Calu3 (cell line): ENCODE measurements around the gene FER. TPM values are rescaled to one million over a fixed set of nuclear protein-coding genes. Genes with fewer than 3 reads are reported as not detected.

Experiments used
- BruUV-seq: library from RNA; stranded (reverse); fragments of 400-500 nt; replicated peaks from 2 replicates; lab custom pipeline; 2021; lab: Mats Ljungman, UMichigan
- CTCF ChIA-PET: fragments of 300-600 bp; sonication (Branson Sonifier 250); formaldehyde crosslinking; loops from one replicate; lab custom pipeline; 2022; ENCODE audit warnings: antibody characterized with exemption; lab: Charles Lee
- DNase-seq: peaks from one replicate; pipeline ENCODE4 v3.0.0; 2022
- H3K27ac Mint-ChIP-seq: one replicate; pipeline ENCODE4 v1.8.0; 2022; ENCODE audit warnings: mixed read lengths; ENCODE audit not compliant: unreplicated experiment
- H3K27me3 Mint-ChIP-seq: one replicate; pipeline ENCODE4 v1.8.0; 2022; ENCODE audit warnings: mixed read lengths; ENCODE audit not compliant: unreplicated experiment
- H3K36me3 Mint-ChIP-seq: one replicate; pipeline ENCODE4 v1.8.0; 2022; ENCODE audit warnings: mild to moderate bottlenecking, moderate library complexity, mixed read lengths; ENCODE audit not compliant: insufficient read depth, unreplicated experiment
- H3K4me1 Mint-ChIP-seq: one replicate; pipeline ENCODE4 v1.8.0; 2022; ENCODE audit warnings: mild to moderate bottlenecking, low read depth, mixed read lengths; ENCODE audit not compliant: unreplicated experiment
- H3K4me3 Mint-ChIP-seq: one replicate; pipeline ENCODE4 v1.8.0; 2022; ENCODE audit warnings: mild to moderate bottlenecking, low read depth, moderate library complexity, mixed read lengths; ENCODE audit not compliant: unreplicated experiment
- H3K9me3 Mint-ChIP-seq: one replicate; pipeline ENCODE4 v1.8.0; 2022; ENCODE audit warnings: low read depth, mixed read lengths; ENCODE audit not compliant: unreplicated experiment
- CTCF ChIP-seq: fragments of 200-600 bp; IDR thresholded peaks from one replicate; pipeline ENCODE4 v1.8.0; 2022; ENCODE audit warnings: antibody characterized with exemption; ENCODE audit not compliant: unreplicated experiment
- intact Hi-C: fragments of 100-400 bp; cut with micrococcal nuclease; formaldehyde crosslinking; loops from one replicate; pipeline ENCODE4 v1.10.0; 2022; ENCODE audit not compliant: unreplicated experiment
- total RNA-seq: library from RNA; stranded (reverse); gene quantifications from 2 replicates; pipeline ENCODE4 v1.2.3, GENCODE V29; 2022

Gene FER
- total RNA-seq, 1 experiment from 2014 or later, result 32.9 TPM

- DNase-seq, result no peak
- CTCF ChIA-PET, result no interaction called here
- H3K4me3 Mint-ChIP-seq, result no peak overlapping the region
- H3K27ac Mint-ChIP-seq, result no peak overlapping the region
- no peaks in the 10 kb centered on the region for H3K4me1 Mint-ChIP-seq
- intact Hi-C loops, result no loop called here
- no peak for TF ChIP-seq CTCF
- H3K36me3 Mint-ChIP-seq, result no peaks in the 10 kb centered on the region
- no peaks in the 10 kb centered on the region for H3K9me3 Mint-ChIP-seq
- no TSS peak for BruUV-seq
- H3K27me3 Mint-ChIP-seq, result no peaks in the 10 kb centered on the region
Measured at GRCh38 chr5:109161914-109162683, 414.4 kb downstream of the FER start.

DNA sequence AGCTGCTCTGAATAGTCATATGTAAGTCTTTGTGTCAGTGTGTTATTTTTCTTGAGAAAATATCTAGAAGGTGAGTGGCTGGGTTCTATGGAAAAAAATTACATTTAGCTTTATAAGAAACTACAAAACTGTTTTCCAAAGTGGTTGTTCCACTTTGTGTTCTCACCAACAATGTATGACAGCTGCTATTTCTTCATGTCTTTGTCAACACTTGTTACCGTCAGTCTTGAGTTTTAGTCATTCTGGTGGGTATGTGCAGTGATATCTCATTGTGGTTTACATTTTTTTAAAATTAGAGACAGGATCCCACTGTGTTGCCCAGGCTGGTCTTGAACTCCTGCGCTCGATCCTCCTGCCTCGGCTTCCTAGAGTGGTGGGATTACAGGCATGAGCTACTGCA lies 415.6 kb downstream of the FER start:
- H3K27me3 Mint-ChIP-seq, result no peaks in the 10 kb centered on the region
- TF ChIP-seq CTCF, result no peak
- no peaks in the 10 kb centered on the region for H3K36me3 Mint-ChIP-seq
- H3K9me3 Mint-ChIP-seq, result no peaks in the 10 kb centered on the region
- no TSS peak for BruUV-seq
- no peak overlapping the region for H3K4me3 Mint-ChIP-seq
- no peak overlapping the region for H3K27ac Mint-ChIP-seq
- CTCF ChIA-PET, result interaction anchor here (0.6 kb wide), 1 partner anchor 1502 kb away, joined by 5 read pairs; no protein-coding TSS in a partner anchor
- DNase-seq, result no peak
- no peaks in the 10 kb centered on the region for H3K4me1 Mint-ChIP-seq
- intact Hi-C loops, result no loop called here

GRCh38 chr5:109164001-109164400 lies 416.3 kb downstream of the FER start:
- Mint-ChIP-seq H3K4me3 (no peak overlapping the region), H3K4me1 (no peaks in the 10 kb centered on the region), H3K9me3 (no peaks in the 10 kb centered on the region), H3K27me3 (no peaks in the 10 kb centered on the region), H3K36me3 (no peaks in the 10 kb centered on the region), H3K27ac (no peak overlapping the region)
- DNase-seq, result no peak
- no TSS peak for BruUV-seq
- intact Hi-C loops, result no loop called here
- TF ChIP-seq CTCF, result no peak
- CTCF ChIA-PET, result interaction anchor here (0.6 kb wide), 1 partner anchor 1503 kb away, joined by 5 read pairs; no protein-coding TSS in a partner anchor

DNA sequence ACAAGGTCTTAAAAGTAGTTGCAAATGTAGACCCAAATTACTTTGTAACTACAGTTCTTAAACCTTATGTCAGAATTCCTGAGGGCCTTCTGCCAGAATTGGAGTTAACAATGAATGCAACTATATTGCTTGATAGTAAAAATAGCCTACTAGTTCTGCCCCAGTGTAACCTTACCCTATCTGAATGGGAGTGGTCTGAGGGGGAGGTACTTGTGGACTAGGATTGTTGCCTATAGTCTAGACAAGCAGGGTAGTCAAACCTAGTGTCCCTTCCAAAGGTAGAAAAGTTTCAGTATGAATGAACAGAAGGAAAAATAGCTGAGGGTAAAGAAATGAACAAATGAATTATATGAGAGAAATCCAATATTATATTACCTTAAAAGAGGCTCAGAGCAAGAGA lies 419.9 kb downstream of the FER start:
- TF ChIP-seq CTCF, result no peak
- CTCF ChIA-PET, result no interaction called here
- intact Hi-C loops, result no loop called here
- Mint-ChIP-seq H3K27me3 (no peaks in the 10 kb centered on the region), H3K9me3 (no peaks in the 10 kb centered on the region), H3K36me3 (no peaks in the 10 kb centered on the region), H3K4me3 (no peak overlapping the region), H3K4me1 (no peaks in the 10 kb centered on the region), H3K27ac (no peak overlapping the region)
- no peak for DNase-seq
- BruUV-seq, result no TSS peak
